Measurements from ENCODE around the gene FBXO33.
A peak's percentile ranks its signal among the peaks of the same experiment; 100 is the strongest.
"Not testable (repeated sequence)": the region's sequence is repeated elsewhere in the genome, so short reads cannot be mapped to it uniquely, and the experiment has no call there.

FBXO33 gene

GRCh38 chr14:39368261-39368959 lies 63.8 kb downstream of the FBXO33 start:
- DNase-seq = peak in 1 of 2 experiments; percentile 53

- no peak for DNase-seq
These were observed 64.9 kb downstream of the FBXO33 start for GRCh38 chr14:39367387-39367751.

DNA sequence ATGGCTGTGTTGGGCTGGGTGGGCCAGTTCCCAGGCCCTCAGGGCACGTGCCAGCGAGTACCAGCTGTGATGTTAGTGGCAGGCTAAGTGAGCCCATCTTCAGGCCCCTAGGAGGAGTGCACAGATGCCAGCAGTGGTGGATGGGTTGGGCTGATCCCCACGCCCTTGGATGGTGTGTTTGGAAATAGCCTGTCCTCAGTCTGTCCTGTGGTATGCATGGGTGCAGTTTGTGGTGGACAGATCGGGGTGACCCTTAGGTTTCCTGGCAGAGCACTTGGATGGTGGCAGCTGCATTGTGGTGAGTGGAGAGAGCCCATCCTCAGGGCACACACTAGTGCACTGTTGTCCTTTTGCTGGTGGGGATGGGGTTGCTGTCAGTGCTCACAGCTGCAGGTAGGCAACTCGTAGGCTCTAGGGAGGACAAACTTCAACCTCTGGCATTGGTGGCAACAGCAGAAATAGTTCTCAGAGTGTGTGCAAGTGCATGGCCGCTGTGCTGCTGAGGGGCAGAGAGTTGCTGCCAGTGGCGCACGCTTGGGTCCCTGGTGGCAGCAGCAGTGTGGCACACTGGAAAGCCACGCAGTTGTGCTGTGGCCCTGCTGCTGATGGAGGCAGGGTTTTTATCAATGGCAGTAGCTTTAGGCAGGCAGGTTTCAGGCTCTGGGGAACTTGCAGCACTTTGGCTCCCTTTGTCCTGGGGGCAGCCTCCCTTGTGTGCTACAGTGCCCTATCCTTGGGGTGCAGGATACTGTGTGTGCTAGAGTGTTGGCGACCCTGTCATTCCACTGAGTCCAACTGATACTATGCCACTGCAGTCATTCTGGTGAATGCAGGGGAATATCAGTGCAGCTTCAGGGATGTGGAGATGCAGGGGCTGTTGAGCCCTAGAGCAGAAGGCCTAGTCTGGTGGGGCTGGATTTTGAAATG lies 65.5 kb downstream of the FBXO33 start:
- no peak for DNase-seq

- no peak for DNase-seq
These were observed 66.9 kb downstream of the FBXO33 start for GRCh38 chr14:39365354-39365753.

DNA sequence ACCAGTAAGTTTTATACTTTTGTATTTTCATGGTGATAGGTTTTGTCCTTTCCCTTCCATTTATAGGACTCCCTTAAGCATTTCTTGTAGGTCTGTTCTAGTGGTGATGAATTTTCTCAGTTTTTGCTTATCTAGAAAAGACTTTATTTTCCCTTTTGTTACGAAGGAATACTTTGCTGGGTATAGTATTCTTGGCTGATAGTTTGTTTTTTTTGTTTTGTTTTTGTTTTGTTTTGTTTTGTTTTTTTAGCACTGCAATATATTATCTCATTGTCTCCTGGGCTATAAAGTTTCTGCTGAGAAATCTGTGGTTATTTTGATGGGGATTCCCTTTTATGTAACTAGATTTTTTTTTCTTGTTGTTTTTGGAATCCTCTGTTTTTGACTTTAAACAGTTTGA lies 67.7 kb downstream of the FBXO33 start:
- DNase-seq = no peak

GRCh38 chr14:39361556-39361955 lies 70.7 kb downstream of the FBXO33 start:
- not testable (repeated sequence) for DNase-seq

GRCh38 chr14:39360316-39360715 lies 71.9 kb downstream of the FBXO33 start:
- no peak for DNase-seq

GRCh38 chr14:39359069-39359468 lies 73.2 kb downstream of the FBXO33 start:
- not testable (repeated sequence) for DNase-seq

DNA sequence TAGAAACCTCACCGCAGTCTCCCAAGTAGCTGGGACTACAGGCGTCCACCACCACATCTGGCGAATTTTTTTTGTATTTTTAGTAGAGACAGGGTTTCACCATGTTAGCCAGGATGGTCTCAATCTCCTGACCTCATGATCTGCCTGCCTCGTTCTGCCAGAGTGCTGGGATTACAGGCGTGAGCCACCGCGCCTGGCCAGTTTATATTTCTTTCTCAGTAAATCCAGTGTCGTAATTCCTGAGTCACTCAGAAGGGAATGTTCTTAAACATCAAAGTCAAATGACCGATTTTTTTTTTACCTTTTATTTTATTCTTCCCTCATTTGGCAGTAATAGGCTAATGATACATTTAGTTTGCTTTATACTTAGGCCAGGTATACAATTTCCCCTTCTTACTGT lies 80.5 kb downstream of the FBXO33 start:
- DNase-seq = no peak

DNA sequence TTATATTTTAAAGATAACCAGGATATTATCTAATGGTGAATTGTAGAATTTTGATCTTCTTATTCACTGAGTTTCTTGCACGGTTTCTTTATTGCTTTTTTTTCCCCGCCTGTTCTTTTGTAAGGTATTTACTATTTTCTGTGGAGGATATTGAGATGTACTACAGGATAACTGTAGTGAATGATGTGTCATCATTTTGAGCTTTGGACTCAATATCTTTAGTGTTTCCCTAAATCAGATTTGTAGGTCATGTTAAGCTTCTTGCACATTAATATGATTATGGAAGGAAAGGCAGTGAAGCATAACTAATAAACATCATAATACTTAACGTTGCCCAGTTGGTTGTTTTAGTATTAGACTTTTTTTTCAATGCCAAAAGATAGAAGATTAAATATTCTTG lies 81.4 kb downstream of the FBXO33 start:
- no peak for DNase-seq
